Left lung (tissue), 10 donors: ENCODE measurements around the gene TMEM266. TPM values are rescaled to one million over a fixed set of nuclear protein-coding genes. Genes with fewer than 3 reads are reported as not detected.
"Not testable (repeated sequence)": the region's sequence is repeated elsewhere in the genome, so short reads cannot be mapped to it uniquely, and the experiment has no call there.

Source experiments
- ATAC-seq: fragments of 200-7000 bp; cut with Tn5 transposase; one replicate; pipeline ENCODE4 v1.9.1; 2020; ENCODE audit warnings: moderate library complexity
- DNase-seq, 4 donors: peaks; one replicate each; pipeline ENCODE4 v3.0.0-alpha.2; 2013 to 2020
- H3K27ac ChIP-seq, 2 donors: fragments of 200-600 bp; sonication (generic) in 1 of 2; one replicate each; pipeline versions ENCODE4 v1.5.0 to v1.8.0; 2020 to 2021
- H3K27me3 ChIP-seq, 2 donors: fragments of 200-600 bp; sonication (generic) in 1 of 2; one replicate each; pipeline versions ENCODE4 v1.5.0 to v1.8.0; 2020 to 2021
- H3K36me3 ChIP-seq, 2 donors: fragments of 200-600 bp; sonication (generic) in 1 of 2; one replicate each; pipeline versions ENCODE4 v1.5.0 to v1.8.0; 2020 to 2021
- H3K4me1 ChIP-seq, 2 donors: fragments of 200-600 bp; one replicate each; pipeline ENCODE4 v1.8.0; 2021
- H3K4me3 ChIP-seq, 2 donors: fragments of 200-600 bp; sonication (generic) in 1 of 2; one replicate each; pipeline versions ENCODE4 v1.5.0 to v1.8.0; 2020 to 2021; ENCODE audit warnings: mild to moderate bottlenecking in 1 of 2
- H3K9me3 ChIP-seq, 2 donors: fragments of 200-600 bp; sonication (generic) in 1 of 2; one replicate each; pipeline versions ENCODE4 v1.5.0 to v1.8.0; 2020 to 2021
- intact Hi-C, 2 donors: fragments of 100-400 bp; cut with DNase I; formaldehyde crosslinking; loops; one replicate each; pipeline versions ENCODE4 v1.11.2 to v1.14.2; 2022
- polyA plus RNA-seq, 6 donors: library from polyadenylated mRNA; unstranded; fragments of 120-200 nt; gene quantifications; one replicate each; pipeline ENCODE4 v1.2.1, GENCODE V29; 2013; ENCODE audit not compliant: insufficient read length in 6 of 6
- total RNA-seq, 2 donors: library from RNA; stranded (reverse); fragmentation: NEBNext Ultra II Directional; extraction: Animal tissue kit (Norgen Biotek cat#: 25700); gene quantifications; one replicate each; pipeline ENCODE4 v1.2.1, GENCODE V29; 2021
- TF ChIP-seq, protein P1 (sequence below), 2 donors: fragments of 200-600 bp; sonication (generic) in 1 of 2; IDR thresholded peaks; one replicate each; pipeline versions ENCODE4 v1.5.0 to v1.8.0; 2021; ENCODE audit warnings: antibody characterized with exemption in 2 of 2
- donor health status: DM: no; HTN: yes; CAD: no.
- donor health status: DM: no; HTN: no; CAD: no.

Gene TMEM266
- total and polyA plus RNA-seq, 8 donors: 1.1 to 2.9 (median 2.3) TPM

DNA sequence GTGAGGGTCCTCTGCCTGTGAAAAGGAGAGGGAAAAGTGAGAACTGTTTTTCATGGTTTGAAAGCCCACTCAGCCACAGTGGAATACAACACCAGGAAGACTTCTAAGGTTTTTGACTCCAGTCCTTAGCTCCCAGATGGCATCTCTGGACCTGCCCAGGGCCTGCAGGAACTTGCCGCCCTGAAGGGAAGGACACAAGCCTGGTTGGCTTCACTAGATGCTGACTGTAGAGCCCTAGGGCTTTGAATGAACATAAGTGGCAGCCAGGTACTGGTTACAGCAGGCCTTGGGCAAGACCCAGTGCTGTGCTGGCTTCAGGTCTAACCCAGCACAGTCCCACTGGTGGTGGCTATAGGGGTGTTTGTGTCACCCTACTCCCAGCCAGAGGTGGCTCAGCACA, 21.3 kb upstream of the TMEM266 start:
- Histone ChIP-seq H3K4me3 (no peak overlapping the region), H3K36me3 (no peaks in the 10 kb centered on the region), H3K4me1 (no peaks in the 10 kb centered on the region), H3K27ac (no peak overlapping the region), H3K9me3 (peaks cover 0 to 21% of the 10 kb centered on the region in 2 donors), H3K27me3 (no peaks in the 10 kb centered on the region)
- DNase-seq (no peak), ATAC-seq (no peak)
- intact Hi-C loops: no loop called here
- TF ChIP-seq, protein P1, sequence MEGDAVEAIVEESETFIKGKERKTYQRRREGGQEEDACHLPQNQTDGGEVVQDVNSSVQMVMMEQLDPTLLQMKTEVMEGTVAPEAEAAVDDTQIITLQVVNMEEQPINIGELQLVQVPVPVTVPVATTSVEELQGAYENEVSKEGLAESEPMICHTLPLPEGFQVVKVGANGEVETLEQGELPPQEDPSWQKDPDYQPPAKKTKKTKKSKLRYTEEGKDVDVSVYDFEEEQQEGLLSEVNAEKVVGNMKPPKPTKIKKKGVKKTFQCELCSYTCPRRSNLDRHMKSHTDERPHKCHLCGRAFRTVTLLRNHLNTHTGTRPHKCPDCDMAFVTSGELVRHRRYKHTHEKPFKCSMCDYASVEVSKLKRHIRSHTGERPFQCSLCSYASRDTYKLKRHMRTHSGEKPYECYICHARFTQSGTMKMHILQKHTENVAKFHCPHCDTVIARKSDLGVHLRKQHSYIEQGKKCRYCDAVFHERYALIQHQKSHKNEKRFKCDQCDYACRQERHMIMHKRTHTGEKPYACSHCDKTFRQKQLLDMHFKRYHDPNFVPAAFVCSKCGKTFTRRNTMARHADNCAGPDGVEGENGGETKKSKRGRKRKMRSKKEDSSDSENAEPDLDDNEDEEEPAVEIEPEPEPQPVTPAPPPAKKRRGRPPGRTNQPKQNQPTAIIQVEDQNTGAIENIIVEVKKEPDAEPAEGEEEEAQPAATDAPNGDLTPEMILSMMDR (IDR thresholded peaks at IDR 0.05): no peak

- H3K36me3 ChIP-seq, intact Hi-C loops, H3K9me3 ChIP-seq, DNase-seq, H3K4me3 ChIP-seq, ATAC-seq, H3K27ac ChIP-seq: not testable (repeated sequence)
- Histone ChIP-seq H3K27me3 (peaks cover 10 to 37% of the 10 kb centered on the region in 2 donors), H3K4me1 (peaks cover 0 to 20% of the 10 kb centered on the region in 2 donors)
Observed at GRCh38 chr15:76054201-76054600, 5.6 kb upstream of the TMEM266 start.

DNA sequence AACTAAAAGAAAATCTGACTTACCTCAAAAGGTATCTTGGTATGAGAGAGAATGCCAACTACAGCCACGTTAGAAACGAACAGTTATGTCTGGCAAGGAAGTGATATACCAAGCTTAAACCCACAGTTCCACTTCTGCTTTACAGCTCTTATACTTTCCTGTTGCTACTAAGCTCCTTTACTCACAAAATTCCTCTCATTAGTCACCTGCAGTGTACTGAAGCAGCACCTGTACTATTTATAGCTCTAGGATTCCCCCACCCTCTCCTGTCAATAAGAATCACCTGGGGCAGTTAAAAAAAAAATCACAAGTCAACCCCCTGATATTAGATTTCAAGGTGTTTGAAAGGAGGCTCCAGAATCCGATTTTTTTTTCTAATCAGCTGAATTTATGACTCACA, 2.9 kb upstream of the TMEM266 start:
- no peaks in the 10 kb centered on the region for H3K36me3 ChIP-seq
- H3K27me3 ChIP-seq: peaks cover 18 to 62% of the 10 kb centered on the region in 2 donors
- H3K9me3 ChIP-seq: no peaks in the 10 kb centered on the region
- intact Hi-C loops: loop anchor here in 1 of 2 donors (5.0 kb wide), 1 partner anchor 95 kb away; no protein-coding TSS in a partner anchor
- H3K4me1 ChIP-seq: peaks cover 0 to 29% of the 10 kb centered on the region in 2 donors
- TF ChIP-seq, protein P1 (IDR thresholded peaks at IDR 0.05): no peak
- H3K27ac ChIP-seq: no peak overlapping the region
- DNase-seq (no peak), ATAC-seq (peak; percentile 66)
- no peak overlapping the region for H3K4me3 ChIP-seq

- no peaks in the 10 kb centered on the region for H3K9me3 ChIP-seq
- peaks cover 0 to 29% of the 10 kb centered on the region in 2 donors for H3K4me1 ChIP-seq
- TF ChIP-seq, protein P1 (IDR thresholded peaks at IDR 0.05): peak; percentile 65 to 70
- H3K36me3 ChIP-seq: no peaks in the 10 kb centered on the region
- H3K27ac ChIP-seq: no peak overlapping the region
- peak in 2 of 4 donors; percentile 42 to 61 for DNase-seq
- peak; percentile 75 for ATAC-seq
- no peak overlapping the region for H3K4me3 ChIP-seq
- peaks cover 18 to 67% of the 10 kb centered on the region in 2 donors for H3K27me3 ChIP-seq
- intact Hi-C loops: loop anchor here in 1 of 2 donors (5.0 kb wide), 1 partner anchor 95 kb away; no protein-coding TSS in a partner anchor
Observed at GRCh38 chr15:76057332-76058000, 2.3 kb upstream of the TMEM266 start.

GRCh38 chr15:76058714-76059319, 968 bp upstream of the TMEM266 start:
- TF ChIP-seq, protein P1 (IDR thresholded peaks at IDR 0.05): no peak
- intact Hi-C loops: loop anchor here in 1 of 2 donors (5.0 kb wide), 1 partner anchor 93 kb away; no protein-coding TSS in a partner anchor
- H3K36me3 ChIP-seq: no peaks in the 10 kb centered on the region
- no peaks in the 10 kb centered on the region for H3K9me3 ChIP-seq
- no peak for DNase-seq
- peaks cover 18 to 72% of the 10 kb centered on the region in 2 donors for H3K27me3 ChIP-seq
- H3K4me1 ChIP-seq: peaks cover 0 to 29% of the 10 kb centered on the region in 2 donors
- H3K27ac ChIP-seq: no peak overlapping the region
- ATAC-seq: peak; percentile 45
- H3K4me3 ChIP-seq: peak overlapping the region; percentile 34 to 50
